Measurements from ENCODE around the gene DTX3L. TPM values are rescaled to one million over a fixed set of nuclear protein-coding genes. Genes with fewer than 3 reads are reported as not detected.
A peak's percentile ranks its signal among the peaks of the same experiment; 100 is the strongest.

The DTX3L gene
- total RNA-seq, 6 donors from 2014 or later, result 24.3 to 66.4 (median 51.8) TPM

DNA sequence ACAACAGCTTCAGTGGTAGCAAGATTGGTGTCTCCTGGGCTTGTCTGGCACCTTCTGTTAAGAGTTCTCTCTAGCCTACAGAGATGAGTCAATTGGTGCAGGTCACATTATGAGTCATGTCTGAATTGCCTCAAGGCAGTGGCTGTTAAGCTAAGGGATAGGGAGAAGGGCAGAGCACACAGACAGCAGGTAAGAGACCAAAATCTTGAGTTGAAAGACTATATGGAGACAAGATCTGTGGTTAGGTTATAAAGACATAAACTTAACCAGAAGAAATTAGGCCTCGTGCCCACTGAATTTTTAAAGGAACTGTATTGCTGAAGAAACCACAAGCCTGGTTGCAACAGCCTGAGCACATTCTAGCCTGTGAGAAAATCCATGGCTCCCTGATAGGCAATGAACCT, 30.2 kb upstream of the DTX3L start:
- Histone ChIP-seq H3K4me1 (peaks cover 0 to 4% (median 0%) of the 10 kb centered on the region in 4 donors), H3K27me3 (no peaks in the 10 kb centered on the region), H3K27ac (no peak overlapping the region), H3K4me3 (no peak overlapping the region), H3K36me3 (peaks cover 46 to 99% (median 59%) of the 10 kb centered on the region in 4 donors), H3K9me3 (no peaks in the 10 kb centered on the region)
- TF ChIP-seq CTCF (IDR thresholded peaks at IDR 0.05), result no peak
- TF ChIP-seq EP300 (IDR thresholded peaks at IDR 0.05), result no peak
- TF ChIP-seq POLR2AphosphoS5 (IDR thresholded peaks at IDR 0.05), result no peak
- no peak for TF ChIP-seq POLR2A (IDR thresholded peaks at IDR 0.05)
- DNase-seq (no peak), ATAC-seq (ENCODE audit: low FRiP score in 2 of 2) (peak in 1 of 2 donors; percentile 63)
- WGBS, 2 donors, result 79 to 83% methylated on average over 1 of the region's 1 CpG

DNA sequence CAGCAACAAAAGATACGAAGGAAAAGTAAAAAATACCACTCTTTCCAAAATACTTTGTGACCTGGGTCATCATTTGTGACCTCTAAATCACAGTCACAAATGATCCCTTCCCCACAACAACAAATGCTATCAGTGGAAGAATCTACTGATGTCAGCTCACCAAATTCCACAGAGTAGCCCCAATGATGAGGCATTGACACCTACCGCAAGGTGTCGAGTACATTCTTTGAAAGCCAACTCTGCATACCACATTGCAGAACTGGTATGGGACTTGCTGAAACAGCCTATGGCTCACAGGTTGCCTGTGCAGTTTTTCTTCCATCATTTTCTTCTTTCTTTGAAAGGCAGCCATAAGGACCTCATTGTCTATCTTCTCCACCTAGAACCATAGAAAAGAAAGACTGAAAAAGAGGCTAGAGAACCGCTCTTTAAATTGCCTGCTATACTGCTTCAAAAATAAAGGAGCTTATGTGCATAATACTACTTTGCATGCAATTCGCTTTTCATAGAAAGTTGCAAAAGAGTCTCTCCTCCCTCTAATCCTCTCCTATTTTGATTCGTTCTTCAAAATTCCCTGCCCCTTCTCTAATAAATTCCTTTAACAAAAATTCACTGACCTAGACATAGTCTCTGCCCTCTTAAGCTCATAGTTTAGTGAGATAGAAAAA, 28.0 kb upstream of the DTX3L start:
- 94 to 95% methylated on average over 6 of the region's 6 CpGs for WGBS, 2 donors
- no peak overlapping the region for H3K4me3 ChIP-seq
- H3K36me3 ChIP-seq, result peaks cover 47 to 98% (median 68%) of the 10 kb centered on the region in 4 donors
- ATAC-seq (ENCODE audit: low FRiP score in 2 of 2), result no peak
- peaks cover 0 to 4% (median 0%) of the 10 kb centered on the region in 4 donors for H3K4me1 ChIP-seq
- no peaks in the 10 kb centered on the region for H3K9me3 ChIP-seq
- DNase-seq, result no peak
- TF ChIP-seq EP300 (IDR thresholded peaks at IDR 0.05) (no peak), POLR2AphosphoS5 (IDR thresholded peaks at IDR 0.05) (no peak), CTCF (IDR thresholded peaks at IDR 0.05) (no peak), POLR2A (IDR thresholded peaks at IDR 0.05) (no peak)
- H3K27ac ChIP-seq, result no peak overlapping the region
- no peaks in the 10 kb centered on the region for H3K27me3 ChIP-seq

- no peak overlapping the region for H3K4me3 ChIP-seq
- H3K9me3 ChIP-seq, result no peaks in the 10 kb centered on the region
- peaks cover 46 to 98% (median 66%) of the 10 kb centered on the region in 4 donors for H3K36me3 ChIP-seq
- H3K27ac ChIP-seq, result no peak overlapping the region
- TF ChIP-seq POLR2A (IDR thresholded peaks at IDR 0.05), result no peak
- TF ChIP-seq EP300 (IDR thresholded peaks at IDR 0.05), result no peak
- no peak for TF ChIP-seq CTCF (IDR thresholded peaks at IDR 0.05)
- TF ChIP-seq POLR2AphosphoS5 (IDR thresholded peaks at IDR 0.05), result no peak
- H3K27me3 ChIP-seq, result no peaks in the 10 kb centered on the region
- WGBS, 2 donors, result 78 to 88% methylated on average over 3 of the region's 3 CpGs
- no peak for ATAC-seq (ENCODE audit: low FRiP score in 2 of 2)
- H3K4me1 ChIP-seq, result peaks cover 0 to 4% (median 0%) of the 10 kb centered on the region in 4 donors
- no peak for DNase-seq
These were observed 27.5 kb upstream of the DTX3L start for GRCh38 chr3:122536632-122537001.

GRCh38 chr3:122538956-122539490, 25.1 kb upstream of the DTX3L start:
- Histone ChIP-seq H3K4me3 (no peak overlapping the region), H3K27me3 (no peaks in the 10 kb centered on the region), H3K27ac (no peak overlapping the region), H3K9me3 (no peaks in the 10 kb centered on the region), H3K4me1 (peaks cover 0 to 4% (median 0%) of the 10 kb centered on the region in 4 donors), H3K36me3 (peaks cover 28 to 97% (median 61%) of the 10 kb centered on the region in 4 donors)
- 78 to 83% methylated on average over 7 of the region's 7 CpGs for WGBS, 2 donors
- TF ChIP-seq POLR2A (IDR thresholded peaks at IDR 0.05) (no peak), POLR2AphosphoS5 (IDR thresholded peaks at IDR 0.05) (no peak), CTCF (IDR thresholded peaks at IDR 0.05) (no peak), EP300 (IDR thresholded peaks at IDR 0.05) (no peak)
- DNase-seq (no peak), ATAC-seq (ENCODE audit: low FRiP score in 2 of 2) (no peak)
